ENCODE results near the gene FBP1.

The FBP1 gene

DNA sequence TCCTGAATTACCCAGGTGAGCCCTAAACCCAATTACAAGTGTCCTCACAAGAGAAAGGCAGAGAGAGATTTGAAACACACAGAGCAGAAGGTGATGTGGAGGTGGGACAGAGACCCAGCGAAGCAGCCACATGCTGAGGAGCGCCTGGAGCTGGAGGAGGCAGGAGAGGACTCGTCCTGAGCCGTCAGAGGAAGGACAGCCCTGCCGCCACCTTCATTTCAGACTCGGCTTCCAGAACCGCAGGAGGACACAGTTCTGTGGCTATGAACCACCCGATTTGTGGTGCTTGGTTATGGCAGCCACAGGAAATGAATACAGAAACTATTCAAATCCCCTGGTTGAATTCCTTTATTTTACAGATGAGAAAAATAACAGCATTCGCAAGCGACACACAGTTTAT, 16.4 kb upstream of the FBP1 start:
- DNase-seq (ENCODE audit: low read depth), result no peak

GRCh38 chr9:94654165-94654894, 15.0 kb upstream of the FBP1 start:
- no peak for DNase-seq (ENCODE audit: low read depth)

DNA sequence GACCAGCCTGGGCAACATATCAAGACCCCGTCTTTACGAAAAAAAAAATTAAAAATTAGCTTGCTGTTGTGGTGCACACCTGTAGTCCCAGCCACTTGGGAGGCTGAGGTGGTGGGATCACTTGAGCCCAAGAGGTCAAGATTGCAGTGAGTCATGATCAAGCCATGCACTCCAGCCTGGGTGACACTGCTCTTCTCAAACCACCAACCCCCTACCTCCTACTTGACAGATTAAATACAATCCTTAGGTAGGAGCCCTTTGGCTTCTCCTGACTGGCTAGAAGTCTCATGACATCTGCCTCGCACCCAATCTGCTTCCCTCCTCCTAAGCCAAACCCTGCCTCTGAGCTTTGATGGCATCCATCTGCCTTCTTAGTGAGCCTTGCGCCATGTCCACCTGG, 11.6 kb upstream of the FBP1 start:
- no peak for DNase-seq (ENCODE audit: low read depth)

DNA sequence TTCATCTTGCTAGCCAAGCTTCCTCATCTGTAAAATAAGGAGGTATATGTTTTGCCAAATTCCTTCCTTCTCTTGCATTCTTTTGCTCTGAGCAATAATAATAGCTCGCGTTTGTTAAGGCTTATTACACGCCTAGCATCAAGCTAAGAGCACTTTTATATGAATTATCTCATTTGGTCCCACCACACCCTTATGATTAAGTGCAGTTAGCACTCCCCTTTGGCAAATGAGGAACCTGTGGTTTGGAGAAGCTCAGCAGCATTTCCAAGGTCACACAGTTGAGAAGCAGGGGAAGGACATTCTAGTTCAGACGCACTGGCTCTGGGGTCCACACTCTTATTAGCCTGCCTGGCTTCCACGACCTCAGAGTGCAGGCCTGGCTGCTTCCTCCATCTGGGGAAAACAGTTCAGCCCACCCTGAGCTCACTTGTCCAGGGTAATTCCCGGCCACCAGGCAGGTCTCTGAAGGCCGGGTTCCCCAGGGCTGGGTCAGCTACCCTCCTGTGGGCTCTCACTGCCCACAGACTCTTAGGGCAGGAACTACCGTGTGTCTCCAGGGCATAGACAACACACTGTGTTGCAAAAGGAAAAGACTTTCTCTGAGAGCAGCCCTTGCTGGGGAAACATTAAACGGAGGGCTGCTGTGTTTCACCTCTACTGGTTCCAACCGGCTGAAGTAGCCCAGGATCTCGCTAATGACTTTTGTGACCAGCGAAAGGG, 9.9 kb upstream of the FBP1 start:
- DNase-seq (ENCODE audit: low read depth), result no peak

DNA sequence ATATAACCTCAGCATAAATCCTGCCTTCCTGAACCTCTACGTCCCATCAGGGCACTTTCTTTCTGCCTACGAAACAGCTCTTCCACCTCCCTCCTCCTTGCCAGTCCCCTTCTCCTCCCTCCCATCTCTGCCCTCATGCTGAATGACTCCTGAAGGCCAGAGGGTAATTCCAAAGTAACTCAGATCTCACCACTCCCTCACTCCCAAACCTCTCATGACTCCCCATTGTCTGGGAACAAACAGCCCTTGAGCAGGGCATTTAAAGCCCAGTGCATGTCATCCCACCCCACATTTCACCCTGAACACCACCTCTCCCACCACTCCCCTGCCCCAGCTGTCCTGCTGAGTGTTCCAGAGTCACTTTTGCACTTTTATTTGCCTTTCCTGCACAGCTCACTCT, 8.9 kb upstream of the FBP1 start:
- DNase-seq (ENCODE audit: low read depth), result no peak

GRCh38 chr9:94645901-94646300, 6.6 kb upstream of the FBP1 start:
- DNase-seq (ENCODE audit: low read depth), result no peak

DNA sequence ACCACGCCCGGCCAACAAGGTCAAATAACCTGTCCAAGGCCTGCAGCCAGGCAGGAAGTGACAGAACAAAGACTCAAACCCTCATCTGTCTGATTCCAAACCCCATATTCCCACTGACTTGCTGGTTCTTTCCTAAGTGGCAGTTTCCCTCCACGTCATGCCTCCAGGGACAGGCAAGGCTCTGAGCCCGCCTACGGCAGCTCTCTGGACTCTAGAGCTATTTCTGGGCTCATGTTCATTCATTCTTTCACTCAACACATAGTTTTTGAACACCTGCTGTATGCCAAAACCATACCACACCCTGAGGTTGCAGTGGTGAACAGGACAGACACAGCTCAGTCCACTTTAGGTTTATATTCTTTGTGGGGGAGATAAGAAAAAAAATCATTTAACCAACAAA, 5.2 kb upstream of the FBP1 start:
- no peak for DNase-seq (ENCODE audit: low read depth)

DNA sequence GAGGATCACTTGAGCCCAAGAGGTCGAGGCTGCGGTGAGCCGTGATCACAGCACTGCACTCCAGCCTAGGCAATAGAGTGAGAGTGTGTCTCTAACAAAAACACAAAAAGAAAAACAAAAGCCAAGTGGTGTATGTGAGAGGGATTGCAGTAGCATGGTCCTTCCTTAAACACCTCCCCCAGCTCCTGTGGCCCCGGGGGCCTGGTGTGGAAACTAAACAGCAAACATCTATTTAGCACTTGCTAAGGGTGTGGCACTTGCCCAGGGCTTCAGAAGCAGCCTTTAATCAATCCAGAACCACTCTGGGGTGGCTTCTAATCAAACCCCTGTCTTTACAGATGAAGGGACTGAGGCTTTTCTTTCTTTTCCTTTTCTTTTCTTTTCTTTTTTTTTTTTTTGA, 4.4 kb upstream of the FBP1 start:
- no peak for DNase-seq (ENCODE audit: low read depth)

- DNase-seq (ENCODE audit: low read depth), result no peak
Measured at GRCh38 chr9:94643176-94643575, 3.9 kb upstream of the FBP1 start.

DNA sequence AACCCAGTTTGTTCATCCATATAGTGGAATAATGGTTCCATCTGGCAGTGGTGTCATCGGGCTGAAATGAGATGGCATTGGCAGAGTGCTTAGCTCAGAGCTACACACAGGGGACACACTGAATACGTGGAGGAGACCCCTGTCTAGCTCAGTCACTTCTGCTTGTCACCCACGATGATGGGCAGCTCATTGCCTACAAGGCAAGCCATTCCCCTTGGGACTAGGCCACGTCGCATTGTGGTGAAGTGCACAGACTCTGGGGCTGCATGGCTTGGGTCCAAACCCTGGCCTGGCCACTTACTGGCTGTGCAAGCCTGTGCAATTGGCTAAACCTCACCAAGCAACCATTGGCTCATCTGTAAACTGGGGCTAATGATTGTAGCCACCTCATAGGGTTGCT, 3.2 kb upstream of the FBP1 start:
- DNase-seq (ENCODE audit: low read depth), result no peak

- no peak for DNase-seq (ENCODE audit: low read depth)
Measured at GRCh38 chr9:94639999-94640376, 670 bp upstream of the FBP1 start.

DNA sequence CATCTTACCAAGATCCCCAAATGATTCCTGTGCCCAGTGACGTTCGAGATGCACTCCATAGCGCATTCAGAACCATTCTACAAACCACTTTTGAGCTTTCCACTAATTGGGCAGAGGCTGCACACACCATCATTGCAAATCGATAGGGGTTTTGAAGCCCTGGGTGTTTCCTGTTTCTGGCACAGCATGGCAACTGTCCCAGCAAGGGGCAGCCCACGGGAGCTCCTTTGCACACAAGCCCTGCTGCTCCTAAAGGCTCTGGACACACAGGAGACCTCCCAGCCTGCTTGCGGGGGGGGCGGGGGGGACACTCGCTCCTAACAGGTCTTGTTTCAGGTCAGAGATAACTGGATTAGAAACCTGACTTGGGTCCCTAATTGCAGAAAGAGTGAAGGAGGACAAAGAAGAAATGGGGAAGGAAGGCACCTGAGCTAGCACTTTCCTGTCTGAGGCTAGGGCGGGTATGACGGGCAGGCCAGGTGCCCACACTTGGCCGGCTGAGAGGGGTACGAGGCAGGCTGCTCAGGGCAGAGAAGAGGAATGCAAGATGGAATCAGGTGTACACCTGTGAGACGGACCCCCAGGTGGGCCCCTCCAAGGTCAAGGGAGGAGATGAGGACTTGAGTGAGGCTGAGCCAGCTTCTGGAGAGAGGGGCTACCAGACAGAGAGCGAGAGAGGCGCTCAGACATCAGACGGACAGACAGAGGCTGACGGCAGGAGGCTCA, 820 bp downstream of the FBP1 start:
- no peak for DNase-seq (ENCODE audit: low read depth)

- DNase-seq (ENCODE audit: low read depth), result no peak
Measured at GRCh38 chr9:94632737-94633136, 6.6 kb downstream of the FBP1 start.

DNA sequence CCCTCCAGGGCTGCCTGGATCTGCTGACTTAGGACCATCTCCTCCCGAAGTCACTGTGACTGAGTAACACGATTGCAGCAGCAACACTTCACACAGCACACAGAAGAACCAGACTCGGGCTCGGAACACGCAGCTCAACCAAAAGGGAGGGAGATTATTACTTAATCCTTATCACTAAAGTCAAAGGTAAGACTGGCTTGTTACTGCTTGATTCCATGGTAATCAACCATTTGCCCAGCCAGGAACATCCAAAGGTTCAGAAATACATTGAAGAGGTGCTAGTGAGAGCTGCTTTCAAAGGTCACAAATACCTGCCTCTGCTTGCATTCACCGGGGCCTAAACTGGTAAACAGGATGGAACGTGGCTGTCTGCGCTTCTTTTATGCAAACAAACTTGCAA, 7.7 kb downstream of the FBP1 start:
- DNase-seq (ENCODE audit: low read depth), result no peak

DNA sequence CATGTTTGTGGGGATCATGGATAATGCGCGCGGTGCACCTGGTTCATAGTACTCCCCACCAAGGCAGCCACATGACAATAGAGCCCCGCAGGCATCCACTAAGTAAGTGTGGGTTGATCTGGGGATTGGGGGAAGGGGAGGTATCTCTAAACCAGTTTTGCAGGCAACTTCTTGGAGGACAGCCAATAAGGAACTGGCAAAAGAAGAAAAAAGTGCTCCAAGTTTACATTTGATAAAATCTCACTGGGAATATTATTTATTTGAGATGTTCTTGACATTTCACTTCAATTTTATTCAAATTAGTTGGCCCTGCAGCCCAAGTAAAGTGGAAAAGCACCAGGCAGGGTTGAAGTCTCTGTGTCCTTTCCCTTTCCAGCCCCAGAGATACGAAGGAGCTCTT, 8.5 kb downstream of the FBP1 start:
- DNase-seq (ENCODE audit: low read depth), result no peak

DNA sequence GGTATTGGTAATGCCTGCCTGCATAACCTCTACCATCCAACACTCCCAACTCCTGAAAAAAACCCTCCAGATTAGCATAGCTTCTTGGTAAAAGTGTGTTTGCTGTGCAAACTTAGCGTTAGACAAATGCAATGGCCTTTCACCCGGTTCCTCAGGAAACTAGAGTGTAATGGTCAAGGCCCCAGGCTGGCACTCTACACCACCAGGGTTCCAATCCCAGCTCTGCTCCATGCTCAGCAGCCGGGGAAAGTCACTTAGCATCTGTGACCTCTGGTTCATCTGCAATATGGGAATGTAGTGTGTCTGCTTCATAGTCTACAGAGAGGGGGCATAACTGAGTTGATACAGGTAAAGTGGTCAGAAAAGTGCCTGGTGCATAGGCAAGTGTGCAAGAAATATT, 9.0 kb downstream of the FBP1 start:
- DNase-seq (ENCODE audit: low read depth), result no peak

DNA sequence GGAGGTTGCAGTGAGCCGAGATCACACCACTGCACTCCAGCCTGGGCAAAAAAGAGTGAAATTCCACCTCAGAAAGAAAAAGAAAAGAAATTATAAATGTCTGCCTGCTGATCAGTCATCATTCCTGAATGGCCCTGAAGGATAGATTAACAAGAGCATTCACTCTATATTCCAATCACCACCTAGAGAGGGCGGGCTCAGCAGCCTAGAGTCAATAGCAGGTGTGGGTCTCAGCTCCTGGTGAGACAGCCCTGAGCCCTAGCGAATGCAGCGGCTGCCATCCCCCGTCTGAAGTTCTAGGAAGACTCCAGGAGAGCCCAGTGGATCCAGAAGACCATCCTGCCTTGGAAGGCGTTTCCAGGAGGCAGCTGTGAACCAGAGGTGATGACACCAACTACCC, 12.0 kb downstream of the FBP1 start:
- no peak for DNase-seq (ENCODE audit: low read depth)

- DNase-seq (ENCODE audit: low read depth), result no peak
Measured at GRCh38 chr9:94625835-94626234, 13.5 kb downstream of the FBP1 start.

DNA sequence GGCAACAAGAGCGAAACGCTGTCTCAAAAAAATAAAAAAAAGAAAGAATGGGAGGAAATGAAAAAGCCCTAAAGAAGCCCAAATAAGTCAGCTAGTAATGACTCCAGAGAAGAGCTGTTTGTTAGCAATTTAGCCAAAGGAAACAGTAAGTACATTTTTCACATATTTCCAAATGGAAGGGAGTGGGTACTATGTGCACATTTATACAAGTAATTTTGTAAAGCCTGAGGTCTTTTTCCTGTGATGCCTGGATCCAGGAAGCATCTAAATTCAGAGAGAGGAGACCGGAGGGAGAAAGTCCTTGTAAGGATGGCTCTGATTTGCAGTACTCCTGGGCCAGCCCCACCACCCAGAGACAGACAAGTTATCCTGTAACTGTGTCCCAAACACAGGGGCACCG, 14.7 kb downstream of the FBP1 start:
- no peak for DNase-seq (ENCODE audit: low read depth)

GRCh38 chr9:94623253-94623652, 16.1 kb downstream of the FBP1 start:
- DNase-seq (ENCODE audit: low read depth), result no peak

DNA sequence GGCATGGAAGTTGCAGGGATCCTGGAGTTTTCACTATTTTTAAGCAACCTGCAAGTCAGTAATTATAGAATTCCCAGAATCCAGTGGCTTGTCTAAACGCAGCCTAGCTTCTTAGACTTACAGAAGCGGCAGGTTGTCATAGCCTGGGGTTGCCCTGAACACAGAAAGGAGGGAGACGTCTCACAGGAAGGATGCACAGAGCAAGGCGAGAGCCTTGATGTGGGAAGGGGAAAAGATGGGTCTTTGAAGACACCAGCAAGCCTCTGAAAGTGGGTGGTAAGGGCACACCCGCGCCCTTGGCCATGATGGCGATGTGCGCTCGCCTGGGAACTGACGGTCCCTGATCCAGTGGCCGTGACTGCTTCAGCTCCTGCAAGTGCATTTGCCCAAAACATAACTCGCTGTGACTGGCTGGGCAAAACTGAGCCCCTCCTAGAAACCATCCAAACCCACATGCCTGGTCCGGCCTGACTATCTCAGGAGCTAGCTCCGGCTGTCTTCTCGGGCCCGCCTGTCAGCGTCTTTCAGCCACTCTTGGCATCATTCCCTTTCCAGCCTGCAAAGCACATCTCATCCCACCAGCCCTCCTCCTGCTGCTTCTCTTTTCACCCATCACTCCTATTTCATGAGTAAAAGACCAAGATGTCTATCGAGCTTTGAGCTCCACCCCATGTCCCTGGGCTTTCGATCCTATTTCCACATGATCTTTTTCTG, 17.1 kb downstream of the FBP1 start:
- DNase-seq (ENCODE audit: low read depth), result no peak

DNA sequence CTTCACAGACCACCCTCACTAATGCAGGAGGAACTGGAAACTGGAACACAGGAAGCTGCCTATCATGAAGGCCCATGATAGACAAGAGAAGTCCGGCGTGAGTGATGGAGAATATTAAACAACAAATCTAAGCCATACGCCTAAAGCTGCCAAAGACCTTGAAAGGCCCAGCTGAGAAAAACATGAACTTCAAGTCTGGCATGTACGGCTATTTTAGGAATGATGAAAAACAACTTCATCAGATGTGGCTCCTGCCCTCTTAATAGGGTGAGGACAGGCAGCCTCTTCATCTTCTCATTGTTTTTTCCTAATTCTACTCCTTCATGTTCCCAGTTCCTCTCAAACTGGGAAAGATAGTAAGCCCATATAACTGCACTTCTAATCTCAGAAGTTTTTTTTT, 20.3 kb downstream of the FBP1 start:
- DNase-seq (ENCODE audit: low read depth), result no peak

DNA sequence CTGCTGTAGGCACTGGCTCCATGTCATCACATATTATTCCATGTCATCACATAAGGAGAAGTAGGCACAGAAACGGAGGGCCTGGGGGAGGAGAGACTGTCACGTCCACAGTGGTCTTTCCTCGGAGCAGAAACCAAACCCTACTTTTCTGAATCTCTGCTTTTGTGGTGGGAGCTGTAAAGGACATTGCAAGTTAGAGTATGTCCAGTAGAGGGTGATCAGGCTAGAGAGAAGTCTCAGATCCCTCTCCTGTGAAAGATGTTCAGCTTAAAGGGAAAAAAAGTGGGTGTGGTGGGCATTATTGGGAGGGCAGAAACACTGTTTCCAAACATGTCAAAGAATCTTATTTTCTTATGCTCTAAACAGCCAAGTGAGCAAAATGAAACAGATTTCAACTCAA, 26.3 kb downstream of the FBP1 start:
- DNase-seq (ENCODE audit: low read depth), result no peak
